ENCODE measurements around the gene SLC66A3.

The SLC66A3 gene

DNA sequence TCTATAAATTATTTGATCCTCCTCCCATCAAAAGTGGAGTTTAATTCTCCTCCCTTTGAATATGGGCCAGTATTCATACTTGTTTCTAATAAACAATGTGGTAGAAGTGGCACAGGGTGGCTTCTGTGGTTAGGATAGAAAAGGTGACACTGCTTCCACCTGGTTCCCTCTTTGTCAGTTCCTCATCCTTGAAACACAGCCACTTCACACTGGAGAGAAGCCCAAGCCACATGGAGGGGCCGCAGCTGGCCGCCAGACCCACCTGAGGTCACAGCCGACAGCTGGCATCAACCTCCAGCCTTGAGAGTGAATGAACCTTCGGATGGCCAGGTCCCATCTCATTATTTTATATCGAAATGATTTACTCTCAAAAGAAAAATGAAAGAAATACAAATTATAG is 27.5 kb upstream of the SLC66A3 start (continued):
- TF ChIP-seq, protein P1, sequence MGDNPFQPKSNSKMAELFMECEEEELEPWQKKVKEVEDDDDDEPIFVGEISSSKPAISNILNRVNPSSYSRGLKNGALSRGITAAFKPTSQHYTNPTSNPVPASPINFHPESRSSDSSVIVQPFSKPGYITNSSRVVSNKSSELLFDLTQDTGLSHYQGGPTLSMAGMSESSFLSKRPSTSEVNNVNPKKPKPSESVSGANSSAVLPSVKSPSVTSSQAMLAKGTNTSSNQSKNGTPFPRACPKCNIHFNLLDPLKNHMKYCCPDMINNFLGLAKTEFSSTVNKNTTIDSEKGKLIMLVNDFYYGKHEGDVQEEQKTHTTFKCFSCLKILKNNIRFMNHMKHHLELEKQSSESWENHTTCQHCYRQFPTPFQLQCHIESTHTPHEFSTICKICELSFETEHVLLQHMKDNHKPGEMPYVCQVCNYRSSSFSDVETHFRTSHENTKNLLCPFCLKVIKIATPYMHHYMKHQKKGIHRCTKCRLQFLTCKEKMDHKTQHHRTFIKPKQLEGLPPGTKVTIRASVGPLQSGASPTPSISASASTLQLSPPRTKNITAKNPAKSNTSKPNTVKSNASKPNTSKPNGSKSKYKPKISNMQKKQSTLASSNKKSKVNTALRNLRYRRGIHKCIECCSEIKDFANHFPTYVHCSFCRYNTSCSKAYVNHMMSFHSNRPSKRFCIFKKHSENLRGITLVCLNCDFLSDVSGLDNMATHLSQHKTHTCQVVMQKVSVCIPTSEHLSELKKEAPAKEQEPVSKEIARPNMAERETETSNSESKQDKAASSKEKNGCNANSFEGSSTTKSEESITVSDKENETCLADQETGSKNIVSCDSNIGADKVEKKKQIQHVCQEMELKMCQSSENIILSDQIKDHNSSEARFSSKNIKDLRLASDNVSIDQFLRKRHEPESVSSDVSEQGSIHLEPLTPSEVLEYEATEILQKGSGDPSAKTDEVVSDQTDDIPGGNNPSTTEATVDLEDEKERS (tag by site-specific recombination; IDR thresholded peaks at IDR 0.05) = no peak
- no peak for TF ChIP-seq ZNF221 (tag by site-specific recombination; IDR thresholded peaks at IDR 0.05; ENCODE audit: borderline replicate concordance)
- TF ChIP-seq, protein P2, sequence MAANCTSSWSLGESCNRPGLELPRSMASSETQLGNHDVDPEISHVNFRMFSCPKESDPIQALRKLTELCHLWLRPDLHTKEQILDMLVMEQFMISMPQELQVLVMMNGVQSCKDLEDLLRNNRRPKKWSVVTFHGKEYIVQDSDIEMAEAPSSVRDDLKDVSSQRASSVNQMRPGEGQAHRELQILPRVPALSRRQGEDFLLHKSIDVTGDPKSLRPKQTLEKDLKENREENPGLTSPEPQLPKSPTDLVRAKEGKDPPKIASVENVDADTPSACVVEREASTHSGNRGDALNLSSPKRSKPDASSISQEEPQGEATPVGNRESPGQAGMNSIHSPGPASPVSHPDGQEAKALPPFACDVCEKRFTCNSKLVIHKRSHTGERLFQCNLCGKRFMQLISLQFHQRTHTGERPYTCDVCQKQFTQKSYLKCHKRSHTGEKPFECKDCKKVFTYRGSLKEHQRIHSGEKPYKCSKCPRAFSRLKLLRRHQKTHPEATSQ (tag by site-specific recombination; IDR thresholded peaks at IDR 0.05) = no peak

DNA sequence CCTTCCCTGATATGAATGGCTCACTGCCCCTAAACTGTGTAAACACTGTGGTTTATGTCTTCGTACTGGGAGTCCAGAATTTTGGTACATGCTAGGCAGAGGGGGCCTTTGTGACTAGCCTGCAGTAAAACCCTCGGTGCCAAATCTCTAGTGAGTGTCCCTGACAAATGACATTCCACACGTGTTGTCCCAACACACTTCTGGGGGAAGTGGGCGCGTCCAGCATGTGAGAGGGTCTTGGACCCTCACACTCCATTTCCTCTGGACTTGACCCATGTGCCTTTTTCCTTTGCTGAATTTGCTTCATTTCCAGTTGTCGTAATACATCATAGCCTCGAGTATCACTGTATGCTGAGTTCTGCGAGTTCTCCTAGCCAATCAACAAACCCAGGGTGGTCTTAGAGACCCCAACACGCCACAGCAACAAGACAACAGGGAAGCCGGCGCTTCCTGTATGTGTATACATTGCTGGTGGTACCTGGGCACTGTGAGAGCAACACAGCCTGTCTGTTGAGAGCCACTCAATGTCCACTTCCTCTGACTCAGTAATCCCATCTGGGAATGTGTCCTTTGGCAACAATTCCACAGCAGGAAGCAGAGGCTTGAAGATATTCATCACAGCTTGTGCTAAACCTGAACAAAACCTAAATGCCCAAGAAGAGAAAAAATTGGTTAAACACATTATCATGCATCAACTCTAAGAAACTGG is 26.9 kb upstream of the SLC66A3 start:
- Histone ChIP-seq H3K9me3 (ENCODE audit: control insufficient read depth, insufficient read depth, low read depth, low read length) (no peaks in the 10 kb centered on the region), H3K27ac (ENCODE audit: extremely low read depth, low read depth, low read length) (no peak overlapping the region), H3K36me3 (ENCODE audit: control insufficient read depth in 2 of 2, insufficient read depth in 1 of 2, low read length in 2 of 2) (no peaks in the 10 kb centered on the region), H3K4me1 (ENCODE audit: control insufficient read depth, insufficient read depth, low read length) (0 out of 2 replicates have a peak, but pooled peaks cover 3% of the 10 kb centered on the region), H3K4me3 (ENCODE audit: low read depth, low read length) (no peak overlapping the region)
- ChIA-PET CTCF (interaction anchor here (0.6 to 5.3 kb wide), 2 partner anchors 181 to 297 kb away, joined by 3 to 96 read pairs; no protein-coding TSS in a partner anchor), POLR2A (interaction anchor here (0.6 kb wide), 1 partner anchor 336 kb away, joined by 3 read pairs; no protein-coding TSS in a partner anchor)
- TF ChIP-seq ZNF16 (tag by site-specific recombination; IDR thresholded peaks at IDR 0.05; ENCODE audit: low read depth) (no peak), SP3 (tag by site-specific recombination; IDR thresholded peaks at IDR 0.05) (no peak), ZNF121 (tag by site-specific recombination; IDR thresholded peaks at IDR 0.05) (no peak), HOXD13 (CRISPR knock-in tag; IDR thresholded peaks at IDR 0.05; ENCODE audit: borderline replicate concordance) (no peak), ZNF324 (tag by site-specific recombination; IDR thresholded peaks at IDR 0.05) (no peak), ZSCAN23 (tag by site-specific recombination; IDR thresholded peaks at IDR 0.05) (no peak), ZNF366 (tag by site-specific recombination; conservative IDR thresholded peaks at IDR 0.05) (no peak), ZNF843 (tag by site-specific recombination; IDR thresholded peaks at IDR 0.05) (no peak), TCF7L2 (IDR thresholded peaks at IDR 0.05; ENCODE audit: borderline replicate concordance, low read depth, low read length) (no peak), ZNF23 (tag by site-specific recombination; IDR thresholded peaks at IDR 0.05; ENCODE audit: borderline replicate concordance) (no peak), ZNF530 (tag by site-specific recombination; IDR thresholded peaks at IDR 0.05; ENCODE audit: low read depth) (no peak), ZNF426 (tag by site-specific recombination; IDR thresholded peaks at IDR 0.05) (no peak), SP2 (tag by site-specific recombination; IDR thresholded peaks at IDR 0.05) (no peak), GLI2 (tag by site-specific recombination; IDR thresholded peaks at IDR 0.05; ENCODE audit: borderline replicate concordance, low read depth) (no peak), KLF8 (tag by site-specific recombination; IDR thresholded peaks at IDR 0.05) (no peak)
- TF ChIP-seq, protein P3, sequence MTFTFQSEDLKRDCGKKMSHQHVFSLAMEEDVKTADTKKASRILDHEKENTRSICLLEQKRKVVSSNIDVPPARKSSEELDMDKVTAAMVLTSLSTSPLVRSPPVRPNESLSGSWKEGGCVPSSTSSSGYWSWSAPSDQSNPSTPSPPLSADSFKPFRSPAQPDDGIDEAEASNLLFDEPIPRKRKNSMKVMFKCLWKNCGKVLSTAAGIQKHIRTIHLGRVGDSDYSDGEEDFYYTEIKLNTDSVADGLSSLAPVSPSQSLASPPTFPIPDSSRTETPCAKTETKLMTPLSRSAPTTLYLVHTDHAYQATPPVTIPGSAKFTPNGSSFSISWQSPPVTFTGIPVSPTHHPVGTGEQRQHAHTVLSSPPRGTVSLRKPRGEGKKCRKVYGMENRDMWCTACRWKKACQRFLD (tag by site-specific recombination; IDR thresholded peaks at IDR 0.05) = no peak
- TF ChIP-seq, protein P1 (tag by site-specific recombination; IDR thresholded peaks at IDR 0.05) = no peak
- TF ChIP-seq, protein P4, sequence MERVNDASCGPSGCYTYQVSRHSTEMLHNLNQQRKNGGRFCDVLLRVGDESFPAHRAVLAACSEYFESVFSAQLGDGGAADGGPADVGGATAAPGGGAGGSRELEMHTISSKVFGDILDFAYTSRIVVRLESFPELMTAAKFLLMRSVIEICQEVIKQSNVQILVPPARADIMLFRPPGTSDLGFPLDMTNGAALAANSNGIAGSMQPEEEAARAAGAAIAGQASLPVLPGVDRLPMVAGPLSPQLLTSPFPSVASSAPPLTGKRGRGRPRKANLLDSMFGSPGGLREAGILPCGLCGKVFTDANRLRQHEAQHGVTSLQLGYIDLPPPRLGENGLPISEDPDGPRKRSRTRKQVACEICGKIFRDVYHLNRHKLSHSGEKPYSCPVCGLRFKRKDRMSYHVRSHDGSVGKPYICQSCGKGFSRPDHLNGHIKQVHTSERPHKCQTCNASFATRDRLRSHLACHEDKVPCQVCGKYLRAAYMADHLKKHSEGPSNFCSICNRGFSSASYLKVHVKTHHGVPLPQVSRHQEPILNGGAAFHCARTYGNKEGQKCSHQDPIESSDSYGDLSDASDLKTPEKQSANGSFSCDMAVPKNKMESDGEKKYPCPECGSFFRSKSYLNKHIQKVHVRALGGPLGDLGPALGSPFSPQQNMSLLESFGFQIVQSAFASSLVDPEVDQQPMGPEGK (tag by site-specific recombination; IDR thresholded peaks at IDR 0.05) = no peak
- TF ChIP-seq, protein P5, sequence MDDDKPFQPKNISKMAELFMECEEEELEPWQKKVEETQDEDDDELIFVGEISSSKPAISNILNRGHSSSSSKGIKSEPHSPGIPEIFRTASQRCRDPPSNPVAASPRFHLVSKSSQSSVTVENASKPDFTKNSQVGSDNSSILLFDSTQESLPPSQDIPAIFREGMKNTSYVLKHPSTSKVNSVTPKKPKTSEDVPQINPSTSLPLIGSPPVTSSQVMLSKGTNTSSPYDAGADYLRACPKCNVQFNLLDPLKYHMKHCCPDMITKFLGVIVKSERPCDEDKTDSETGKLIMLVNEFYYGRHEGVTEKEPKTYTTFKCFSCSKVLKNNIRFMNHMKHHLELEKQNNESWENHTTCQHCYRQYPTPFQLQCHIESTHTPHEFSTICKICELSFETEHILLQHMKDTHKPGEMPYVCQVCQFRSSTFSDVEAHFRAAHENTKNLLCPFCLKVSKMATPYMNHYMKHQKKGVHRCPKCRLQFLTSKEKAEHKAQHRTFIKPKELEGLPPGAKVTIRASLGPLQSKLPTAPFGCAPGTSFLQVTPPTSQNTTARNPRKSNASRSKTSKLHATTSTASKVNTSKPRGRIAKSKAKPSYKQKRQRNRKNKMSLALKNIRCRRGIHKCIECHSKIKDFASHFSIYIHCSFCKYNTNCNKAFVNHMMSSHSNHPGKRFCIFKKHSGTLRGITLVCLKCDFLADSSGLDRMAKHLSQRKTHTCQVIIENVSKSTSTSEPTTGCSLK (tag by site-specific recombination; IDR thresholded peaks at IDR 0.05) = no peak
